Adrenal gland (tissue), 12 donors: ENCODE measurements around the gene SWT1. TPM values are rescaled to one million over a fixed set of nuclear protein-coding genes. Genes with fewer than 3 reads are reported as not detected.

Experiments used
- DNase-seq, 7 donors: peaks; one replicate each; pipeline ENCODE4 v3.0.0-alpha.2; 2019 to 2020
- H3K27ac ChIP-seq, 5 donors: fragments of 200-600 bp; sonication (generic) in 4 of 5; 1 replicate in 3 of 5; 2 replicates in 2 of 5; pipeline versions ENCODE4 v1.5.1 to v1.8.0; 2016 to 2020; ENCODE audit warnings: mild to moderate bottlenecking in 1 of 5
- H3K27me3 ChIP-seq: fragments of 200-600 bp; 2 replicates; pipeline ENCODE4 v1.8.0; 2021
- H3K36me3 ChIP-seq, 2 donors: fragments of 200-600 bp; replicated peaks in 1 of 2; 1 replicate in 1 of 2; 2 replicates in 1 of 2; pipeline versions ENCODE4 v1.5.1 to v1.8.0; 2018 to 2022
- H3K4me1 ChIP-seq, 2 donors: fragments of 200-600 bp; replicated peaks in 1 of 2; 1 replicate in 1 of 2; 2 replicates in 1 of 2; pipeline versions ENCODE4 v1.5.1 to v1.8.0; 2018 to 2021
- H3K4me3 ChIP-seq, 4 donors: fragments of 200-600 bp; sonication (generic) in 3 of 4; one replicate each; pipeline ENCODE4 v1.5.1; 2016 to 2018
- H3K9me3 ChIP-seq, 3 donors: fragments of 200-600 bp; sonication (generic) in 1 of 3; replicated peaks in 1 of 3; 1 replicate in 2 of 3; 2 replicates in 1 of 3; pipeline versions ENCODE4 v1.5.1 to v1.8.0; 2016 to 2021
- CTCF ChIP-seq, 6 experiments: fragments of 450-650 bp in 4 of 6; fragments of 200-600 bp in 2 of 6; sonication (generic) in 1 of 6; IDR thresholded peaks; 1 replicate in 5 of 6; 2 replicates in 1 of 6; pipeline versions ENCODE4 v1.5.1 to v1.8.0; 2016 to 2021; ENCODE audit warnings: antibody characterized with exemption in 6 of 6, mild to moderate bottlenecking in 2 of 6, moderate library complexity in 1 of 6
- POLR2A ChIP-seq, 2 donors: fragments of 450-650 bp; IDR thresholded peaks; one replicate each; pipeline ENCODE4 v1.6.1; 2017; ENCODE audit warnings: antibody characterized with exemption in 2 of 2, mild to moderate bottlenecking in 2 of 2, moderate library complexity in 1 of 2
- WGBS, 4 donors: extraction: QIAGEN DNeasy Blood & Tissue Kit in 2 of 4; methylation state at CpG; one replicate each; pipeline versions ENCODE4 v1.1.5 to v1.1.7; 2013 to 2017; 5-methylcytosine and 5-hydroxymethylcytosine counted together
- intact Hi-C, 2 donors: fragments of 100-400 bp; cut with DNase I; formaldehyde crosslinking; loops; one replicate each; pipeline versions ENCODE4 v1.14.1 to v1.15.0; 2022 to 2023
- polyA plus RNA-seq, 3 donors: library from polyadenylated mRNA; stranded (reverse); fragments of 200-250 nt in 2 of 3; fragments of 350-450 nt in 1 of 3; fragmentation: Illumina TruSeq in 1 of 3; extraction: RNeasy Lipid Tissue Mini Kit (QIAGEN cat#74804) in 1 of 3; gene quantifications; one replicate each; pipeline ENCODE4 v1.2.3, GENCODE V29; 2013 to 2014
- total RNA-seq, 9 donors: library from RNA; depleted of rRNA in 4 of 9; stranded (reverse); fragments of >200 nt in 4 of 9; fragments of 120-200 nt in 1 of 9; fragmentation: NEBNext Ultra II Directional in 1 of 9; extraction: Animal tissue kit (Norgen Biotek cat#: 25700) in 1 of 9; gene quantifications; one replicate each; pipeline versions ENCODE4 v1.1.0 to v1.2.4, GENCODE V29; 2013 to 2023
- donor health status: healthy with polysubstance abuse.
- donor health status: Bipolar disorder and iron deficiency.
- donor health status: DM: yes; HTN: yes; CAD: no.
- donor health status: DM: no; HTN: no; CAD: no.
- donor health status: DM: no; HTN: no; CAD: no.
- donor health status: DM: yes; HTN: yes; CAD: no.

The SWT1 gene
- total and polyA plus RNA-seq, 12 donors = 1.9 to 11.0 (median 5.6) TPM

- H3K4me1 ChIP-seq = peaks cover 12 to 50% of the 10 kb centered on the region in 2 donors
- 0% methylated on average over 17 to 88 of the region's 88 CpGs for WGBS, 4 donors
- intact Hi-C loops = loop anchor here in 1 of 2 donors (10.0 kb wide), 1 partner anchor 358 kb away; no protein-coding TSS in a partner anchor
Observed at GRCh38 chr1:185316163-185317033, 159.4 kb downstream of the SWT1 start.

GRCh38 chr1:185317034-185317885 is 160.3 kb downstream of the SWT1 start, which contains the start of gene IVNS1ABP:
Gene IVNS1ABP, minus strand, starts transcription at chr1:185317243. Its CDS starts 7,750 bp downstream, at chr1:185309493.
- DNase-seq = peak; percentile 94 to 98 (median 95)
- Histone ChIP-seq H3K9me3 (no peaks in the 10 kb centered on the region), H3K4me1 (peaks cover 12 to 41% of the 10 kb centered on the region in 2 donors), H3K27ac (peak within 1 kb of the TSS; percentile 91 to 98 (median 94)), H3K27me3 (no peaks in the 10 kb centered on the region), H3K4me3 (peak within 1 kb of the TSS; percentile 67 to 95 (median 90)), H3K36me3 (no peaks in the 10 kb centered on the region)
- 0 to 1% (median 1%) methylated on average over 29 to 80 of the region's 80 CpGs for WGBS, 4 donors
- TF ChIP-seq CTCF (IDR thresholded peaks at IDR 0.05) (peak in 2 of 6 experiments; percentile 9 to 12), POLR2A (IDR thresholded peaks at IDR 0.05) (peak; percentile 97)
- intact Hi-C loops = loop anchor here in 1 of 2 donors (10.0 kb wide), 1 partner anchor 358 kb away; no protein-coding TSS in a partner anchor

More at GRCh38 chr1:185316163-185317033, 159.4 kb downstream of the SWT1 start:
- peak; percentile 89 to 98 (median 95) for DNase-seq
- TF ChIP-seq CTCF (IDR thresholded peaks at IDR 0.05) (peak in 2 of 6 experiments; percentile 7 to 11), POLR2A (IDR thresholded peaks at IDR 0.05) (peak; percentile 40 to 42)
- Histone ChIP-seq H3K4me3 (peak overlapping the region; percentile 67 to 95 (median 90)), H3K27ac (peak overlapping the region; percentile 91 to 98 (median 94)), H3K9me3 (no peaks in the 10 kb centered on the region), H3K27me3 (no peaks in the 10 kb centered on the region), H3K36me3 (no peaks in the 10 kb centered on the region)

GRCh38 chr1:185317886-185318310 is 160.9 kb downstream of the SWT1 start:
- H3K27me3 ChIP-seq = no peaks in the 10 kb centered on the region
- peak overlapping the region; percentile 59 to 98 (median 91) for H3K27ac ChIP-seq
- DNase-seq = peak; percentile 45 to 72 (median 54)
- H3K9me3 ChIP-seq = no peaks in the 10 kb centered on the region
- intact Hi-C loops = loop anchor here in 1 of 2 donors (10.0 kb wide), 1 partner anchor 357 kb away; no protein-coding TSS in a partner anchor
- 17 to 25% (median 22%) methylated on average over 11 of the region's 11 CpGs for WGBS, 4 donors
- H3K36me3 ChIP-seq = no peaks in the 10 kb centered on the region
- peaks cover 12 to 35% of the 10 kb centered on the region in 2 donors for H3K4me1 ChIP-seq
- peak overlapping the region in 3 of 4 donors; percentile 49 to 88 (median 67) for H3K4me3 ChIP-seq
- TF ChIP-seq CTCF (IDR thresholded peaks at IDR 0.05) (no peak), POLR2A (IDR thresholded peaks at IDR 0.05) (no peak)
